K562 (cell line): Measurements from ENCODE around the gene IPO9. TPM values are rescaled to one million over a fixed set of nuclear protein-coding genes. Genes with fewer than 3 reads are reported as not detected.

Experiments used
- ATAC-seq: fragments of 200-7000 bp; cut with Tn5 transposase; 3 replicates; pipeline ENCODE4 v1.9.1; 2020; ENCODE audit warnings: moderate library complexity
- BruUV-seq: library from RNA; stranded (reverse); fragments of 400-500 nt; replicated peaks from 2 replicates; lab custom pipeline; 2021; lab: Mats Ljungman, UMichigan
- CTCF ChIA-PET: fragments of 300-600 bp; formaldehyde crosslinking; extraction: SDS; loops from one replicate; lab custom pipeline; 2021; ENCODE audit warnings: low intra/inter-chr PET ratio; lab: Yijun Ruan, JAX
- POLR2A ChIA-PET: fragments of 300-600, 350-650 bp; sonication (Branson Sonifier 250); formaldehyde crosslinking; extraction: SDS; loops from one replicate; lab custom pipeline; 2021; ENCODE audit warnings: antibody characterized with exemption, inconsistent platforms; lab: Yijun Ruan, JAX
- DNase-seq, 4 experiments: peaks; one replicate each; pipeline versions ENCODE4 v3.0.0 to v3.0.0-alpha.2; 2011 to 2018; ENCODE audit warnings: low spot score in 3 of 4, mixed read lengths in 3 of 4; ENCODE audit errors: extremely low read depth in 1 of 4
- FAIRE-seq: peaks from 2 replicates; lab custom pipeline; 2011; peaks lifted over from hg19 to GRCh38; lab: Jason Lieb, UNC
- H2AFZ ChIP-seq: 2 replicates; pipeline ENCODE4 v1.6.0; 2011; ENCODE audit warnings: low read depth, low read length, control low read depth, inconsistent platforms
- H3K27ac ChIP-seq: fragments of 200-600 bp; 3 replicates; pipeline ENCODE4 v1.8.0; 2011; ENCODE audit warnings: low read depth, mild to moderate bottlenecking, control low read depth, inconsistent platforms, low read length, moderate library complexity, mixed read lengths; ENCODE audit errors: extremely low read depth
- H3K27me3 ChIP-seq, 2 experiments: fragments of 300-600 bp in 1 of 2; 2 replicates in 1 of 2; 3 replicates in 1 of 2; pipeline versions ENCODE4 v1.6.0 to v1.8.0; 2011; ENCODE audit warnings: inconsistent platforms in 2 of 2, low read length in 2 of 2, mild to moderate bottlenecking in 1 of 2, mixed read lengths in 1 of 2, moderate library complexity in 1 of 2; ENCODE audit not compliant: control insufficient read depth in 2 of 2, insufficient read depth in 2 of 2
- H3K36me3 ChIP-seq: fragments of 300-600 bp; 3 replicates; pipeline ENCODE4 v1.8.0; 2011; ENCODE audit warnings: mild to moderate bottlenecking, low read length, inconsistent platforms; ENCODE audit not compliant: control insufficient read depth, insufficient read depth
- H3K4me1 ChIP-seq, 2 experiments: fragments of 200-600 bp in 1 of 2; replicated peaks in 1 of 2; 2 replicates in 1 of 2; 3 replicates in 1 of 2; pipeline versions ENCODE4 v1.5.1 to v1.8.0; 2011; ENCODE audit warnings: inconsistent platforms in 2 of 2, low read length in 2 of 2, mild to moderate bottlenecking in 1 of 2, mixed read lengths in 1 of 2, moderate library complexity in 1 of 2; ENCODE audit not compliant: control insufficient read depth in 2 of 2, insufficient read depth in 2 of 2
- H3K4me2 ChIP-seq: 2 replicates; pipeline ENCODE4 v1.6.1; 2011; ENCODE audit warnings: low read length, control low read depth, inconsistent platforms, mixed read lengths; ENCODE audit not compliant: insufficient read depth
- H3K4me3 ChIP-seq: fragments of 200-600 bp; sonication (generic), shearing (Covaris generic); 2 replicates; pipeline ENCODE4 v1.5.1; 2016; ENCODE audit warnings: control low read depth, inconsistent platforms
- H3K79me2 ChIP-seq: fragments of 200-600 bp; 3 replicates; pipeline ENCODE4 v1.8.0; 2011; ENCODE audit warnings: low read length, inconsistent platforms; ENCODE audit not compliant: control insufficient read depth, insufficient read depth
- H3K9ac ChIP-seq, 2 experiments: 2 replicates each; pipeline versions ENCODE4 v1.6.0 to v1.6.1; 2011; ENCODE audit warnings: low read depth in 2 of 2, low read length in 2 of 2, control low read depth in 1 of 2, inconsistent platforms in 1 of 2, mild to moderate bottlenecking in 1 of 2, mixed read lengths in 1 of 2; ENCODE audit not compliant: insufficient read depth in 1 of 2
- H3K9me1 ChIP-seq: one replicate; pipeline ENCODE4 v1.6.0; 2011; ENCODE audit warnings: inconsistent platforms, mild to moderate bottlenecking, low read length, moderate library complexity; ENCODE audit not compliant: control insufficient read depth, insufficient read depth
- H3K9me3 ChIP-seq: replicated peaks from 2 replicates; pipeline ENCODE4 v1.5.1; 2011; ENCODE audit warnings: low read depth, low read length, inconsistent platforms; ENCODE audit not compliant: control insufficient read depth, insufficient read depth
- H4K20me1 ChIP-seq: replicated peaks from 2 replicates; pipeline ENCODE4 v1.6.1; 2011; ENCODE audit warnings: low read length, inconsistent platforms, mixed read lengths; ENCODE audit not compliant: control insufficient read depth, insufficient read depth
- ATF7 ChIP-seq: fragments of 450-650 bp; IDR thresholded peaks from 2 replicates; pipeline ENCODE4 v1.7.1; 2014; ENCODE audit warnings: mild to moderate bottlenecking, moderate library complexity
- CHAMP1 ChIP-seq: fragments of 450-650 bp; IDR thresholded peaks from 2 replicates; pipeline ENCODE4 v1.6.1; 2016; ENCODE audit warnings: mild to moderate bottlenecking
- ELF2 ChIP-seq: fragments of 250-450 bp; sonication (Bioruptor Pico); IDR thresholded peaks from 2 replicates; pipeline ENCODE4 v1.5.0; 2021; ENCODE audit warnings: mild to moderate bottlenecking
- MXD1 ChIP-seq: fragments of 250-450 bp; sonication (Bioruptor Pico); IDR thresholded peaks from 2 replicates; pipeline ENCODE4 v1.8.0; 2021; ENCODE audit warnings: borderline replicate concordance, mild to moderate bottlenecking, moderate library complexity; ENCODE audit not compliant: poor library complexity, severe bottlenecking
- SRF ChIP-seq, 2 experiments: fragments of 250-450, 450-650 bp in 1 of 2; sonication (Bioruptor Pico) in 1 of 2; sonication (generic) in 1 of 2; formaldehyde crosslinking; IDR thresholded peaks; 2 replicates each; pipeline versions ENCODE4 v1.5.0 to v1.5.1; 2020 to 2022; ENCODE audit warnings: mild to moderate bottlenecking in 1 of 2, missing genetic modification reagents in 1 of 2
- TCFL5 ChIP-seq: fragments of 250-450 bp; sonication (Bioruptor Pico); conservative IDR thresholded peaks from 2 replicates; pipeline ENCODE4 v1.6.1; 2021; ENCODE audit warnings: mild to moderate bottlenecking, moderate library complexity, matching md5 sums
- TFE3 ChIP-seq: fragments of 450-650 bp; formaldehyde crosslinking; IDR thresholded peaks from 2 replicates; pipeline ENCODE4 v1.4.0; 2020; ENCODE audit warnings: mild to moderate bottlenecking, mixed read lengths
- ZNF175 ChIP-seq: fragments of 200-800 bp; sonication (Bioruptor generic); IDR thresholded peaks from 2 replicates; pipeline ENCODE4 v1.6.1; 2016; ENCODE audit warnings: low read depth, mild to moderate bottlenecking, missing genetic modification characterization, missing compliant biosample characterization
- ZNF76 ChIP-seq: fragments of 250-450 bp; sonication (Bioruptor Pico); IDR thresholded peaks from 2 replicates; pipeline ENCODE4 v1.4.0; 2020; ENCODE audit warnings: mild to moderate bottlenecking, moderate library complexity, borderline replicate concordance
- WGBS: fragments of 100-300 bp; shearing (Covaris generic); methylation state at CpG from one replicate; pipeline ENCODE4 v1.1.6; 2016; ENCODE audit warnings: low coverage, mixed read lengths; ENCODE audit not compliant: insufficient coverage; ENCODE audit errors: missing lambda C conversion rate; 5-methylcytosine and 5-hydroxymethylcytosine counted together
- in situ Hi-C: fragments of 300-500 bp; cut with MboI; formaldehyde crosslinking; loops from 4 replicates; pipeline ENCODE4 v1.15.0; 2018; ENCODE audit warnings: inconsistent platforms, mixed read lengths
- intact Hi-C: fragments of 100-400 bp; cut with micrococcal nuclease; formaldehyde crosslinking; loops from 2 replicates; pipeline ENCODE4 v1.14.2; 2022
- polyA plus RNA-seq, 8 experiments: library from polyadenylated mRNA; depleted of rRNA in 4 of 8; stranded (reverse) in 5 of 8; unstranded in 3 of 8; fragments of >200 nt; fragmentation: Nextera tagmentation in 2 of 8; fragmentation: Illumina TruSeq in 1 of 8; extraction: Ambion mirVana in 2 of 8; extraction: Trizol in 1 of 8; gene quantifications; 2 replicates each; pipeline versions ENCODE4 v1.2.1 to v1.2.3, GENCODE V29; 2011 to 2014; ENCODE audit warnings: inconsistent platforms in 1 of 8, missing spikeins in 1 of 8
- total RNA-seq, 7 experiments: library from RNA; depleted of rRNA in 6 of 7; stranded (reverse); fragments of >200 nt in 6 of 7; fragmentation: Illumina TruSeq in 2 of 7; extraction: Trizol in 2 of 7; gene quantifications; 2 replicates each; pipeline versions ENCODE4 v1.2.1 to v1.2.3, GENCODE V29; 2011 to 2021; ENCODE audit warnings: low replicate concordance in 1 of 7

IPO9 gene
- total and polyA plus RNA-seq, 9 of the 15 experiments (the other 6 are each of a cell fraction or from before 2014, with no cell fraction given), result 27.9 to 78.6 (median 43.9) TPM

- DNase-seq, result no peak
- Histone ChIP-seq H3K36me3 (no peaks in the 10 kb centered on the region), H3K4me2 (no peak overlapping the region), H3K4me3 (no peak overlapping the region), H3K9ac (peak overlapping the region in 1 of 2 experiments; percentile 6; a peak in 1 of 4 replicates), H4K20me1 (no peaks in the 10 kb centered on the region), H3K4me1 (peaks cover 20 to 39% of the 10 kb centered on the region in 2 experiments), H2AFZ (peak overlapping the region; percentile 77), H3K79me2 (no peaks in the 10 kb centered on the region), H3K9me3 (no peaks in the 10 kb centered on the region), H3K27me3 (no peaks in the 10 kb centered on the region), H3K27ac (peak overlapping the region; percentile 34; the same call in 1 of the 3 replicates), H3K9me1 (no peaks in the 10 kb centered on the region)
- TF ChIP-seq SRF (CRISPR knock-in tag; IDR thresholded peaks at IDR 0.05) (peak in 1 of 2 experiments; percentile 79; a peak in 1 of 4 replicates), MXD1 (no peak)
- 38% methylated on average over 5 of the region's 5 CpGs for WGBS
- ChIA-PET CTCF (no interaction called here), POLR2A (interaction anchor here (0.6 to 2.9 kb wide), 3 partner anchors 14 to 130 kb away, joined by 4 to 12 read pairs (median 5); partner anchors contain the start of gene TIMM17A)
- BruUV-seq, result no TSS peak
- no peak for FAIRE-seq
- peak; percentile 20; the same call in 2 of the 3 replicates for ATAC-seq
- intact Hi-C loops, result no loop called here
- in situ Hi-C loops, result no loop called here
Measured at GRCh38 chr1:201925981-201926645, 97.2 kb downstream of the IPO9 start.

GRCh38 chr1:201928266-201928665, 99.3 kb downstream of the IPO9 start:
- no peak overlapping the region for H3K27ac ChIP-seq
- CTCF ChIA-PET, result no interaction called here
- intact Hi-C loops (no loop called here), in situ Hi-C loops (no loop called here)
- H2AFZ ChIP-seq, result 0 out of 2 replicates have a peak overlapping the region, but pooled peaks have one; percentile 27
- FAIRE-seq (no peak), ATAC-seq (peak; percentile 9; the same call in 1 of the 3 replicates), DNase-seq (peak in 1 of 4 experiments; percentile 37)
- POLR2A ChIA-PET, result interaction anchor here (0.7 to 2.9 kb wide), 5 partner anchors 15 to 90 kb away, joined by 3 to 12 read pairs (median 4); partner anchors contain the start of gene TIMM17A
- no peaks in the 10 kb centered on the region for H3K9me3 ChIP-seq
- no peaks in the 10 kb centered on the region for H3K36me3 ChIP-seq
- no TSS peak for BruUV-seq
- H3K9ac ChIP-seq, result no peak overlapping the region
- no peak overlapping the region for H3K4me2 ChIP-seq
- H3K27me3 ChIP-seq, result no peaks in the 10 kb centered on the region
- peaks cover 16 to 32% of the 10 kb centered on the region in 2 experiments for H3K4me1 ChIP-seq
- no peaks in the 10 kb centered on the region for H4K20me1 ChIP-seq
- H3K9me1 ChIP-seq, result no peaks in the 10 kb centered on the region
- H3K79me2 ChIP-seq, result no peaks in the 10 kb centered on the region
- WGBS, result 32% methylated on average over 3 of the region's 3 CpGs
- no peak overlapping the region for H3K4me3 ChIP-seq
- TF ChIP-seq TFE3 (CRISPR knock-in tag), result no peak
- TF ChIP-seq TCFL5 (CRISPR knock-in tag), result no peak
- TF ChIP-seq ZNF76 (CRISPR knock-in tag), result no peak
- no peak for TF ChIP-seq ELF2
- no peak for TF ChIP-seq ATF7
- no peak for TF ChIP-seq CHAMP1
- TF ChIP-seq ZNF175 (CRISPR knock-in tag), result no peak
